Stimulated activated naive CD8-positive, alpha-beta T cell treated with anti-CD3 and anti-CD28 coated beads, Interleukin-15, Interleukin-2, amounts not matched to agents 100 ng/mL and 50 ng/mL, for 24 hours (primary cell): Measurements from ENCODE around the gene ZMYND11.
A peak's percentile ranks its signal among the peaks of the same experiment; 100 is the strongest.

Source experiments
- H3K27ac Mint-ChIP-seq: one replicate; pipeline ENCODE4 v1.8.0; 2021; ENCODE audit warnings: mild to moderate bottlenecking, mixed read lengths
- H3K27me3 Mint-ChIP-seq: one replicate; pipeline ENCODE4 v1.8.0; 2021; ENCODE audit warnings: mixed read lengths
- H3K36me3 Mint-ChIP-seq: one replicate; pipeline ENCODE4 v1.8.0; 2021; ENCODE audit warnings: low read depth, mixed read lengths
- H3K4me1 Mint-ChIP-seq: one replicate; pipeline ENCODE4 v1.8.0; 2021; ENCODE audit warnings: low read depth, mixed read lengths
- H3K4me3 Mint-ChIP-seq: one replicate; pipeline ENCODE4 v1.8.0; 2021; ENCODE audit warnings: mild to moderate bottlenecking, mixed read lengths
- H3K9me3 Mint-ChIP-seq: one replicate; pipeline ENCODE4 v1.8.0; 2021; ENCODE audit warnings: mixed read lengths

ZMYND11 gene

DNA sequence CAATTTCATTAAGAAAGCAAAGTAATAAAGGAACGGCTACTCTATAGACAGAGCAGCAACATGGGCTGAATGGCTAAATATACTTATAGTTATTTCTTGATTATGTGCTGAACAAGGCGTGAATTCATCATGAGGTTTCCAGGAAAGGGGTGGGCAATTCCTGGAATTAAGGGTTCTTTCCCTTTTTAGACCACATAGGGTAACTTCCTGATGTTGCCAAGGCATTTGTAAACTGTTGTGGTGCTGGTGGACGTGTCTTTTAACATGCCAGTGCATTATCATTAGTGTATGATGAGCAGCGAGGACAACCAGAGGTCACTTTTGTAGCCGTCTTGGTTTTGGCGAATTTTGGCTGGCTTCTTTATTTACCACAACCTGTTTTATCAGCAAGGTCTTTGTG, 28.5 kb upstream of the ZMYND11 start:
- no peaks in the 10 kb centered on the region for H3K36me3 Mint-ChIP-seq
- H3K27me3 Mint-ChIP-seq = peaks cover 3% of the 10 kb centered on the region
- H3K27ac Mint-ChIP-seq = no peak overlapping the region
- H3K4me1 Mint-ChIP-seq = peaks cover 9% of the 10 kb centered on the region
- H3K9me3 Mint-ChIP-seq = no peaks in the 10 kb centered on the region
- H3K4me3 Mint-ChIP-seq = no peak overlapping the region

DNA sequence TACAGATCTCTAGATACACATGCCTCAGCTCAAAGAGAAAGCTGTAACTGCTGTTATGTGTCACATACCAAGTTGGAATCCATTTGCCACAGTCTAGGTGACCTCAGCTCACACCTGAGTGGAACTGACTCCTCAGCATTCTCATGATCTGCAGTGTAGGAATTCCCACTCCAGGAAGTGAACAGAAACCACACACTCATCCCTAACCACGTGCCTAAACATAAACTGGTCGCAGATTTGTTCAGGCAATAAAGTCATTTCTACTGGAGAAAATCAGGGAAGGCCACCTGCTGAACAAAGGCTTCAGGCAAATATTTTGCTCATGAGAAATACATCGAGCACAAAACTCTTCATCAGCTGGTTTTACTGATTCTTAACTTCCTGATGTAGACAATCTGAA, 23.0 kb upstream of the ZMYND11 start:
- Mint-ChIP-seq H3K27ac (no peak overlapping the region), H3K4me1 (no peaks in the 10 kb centered on the region), H3K27me3 (peaks cover 19% of the 10 kb centered on the region), H3K4me3 (no peak overlapping the region), H3K36me3 (no peaks in the 10 kb centered on the region), H3K9me3 (no peaks in the 10 kb centered on the region)

DNA sequence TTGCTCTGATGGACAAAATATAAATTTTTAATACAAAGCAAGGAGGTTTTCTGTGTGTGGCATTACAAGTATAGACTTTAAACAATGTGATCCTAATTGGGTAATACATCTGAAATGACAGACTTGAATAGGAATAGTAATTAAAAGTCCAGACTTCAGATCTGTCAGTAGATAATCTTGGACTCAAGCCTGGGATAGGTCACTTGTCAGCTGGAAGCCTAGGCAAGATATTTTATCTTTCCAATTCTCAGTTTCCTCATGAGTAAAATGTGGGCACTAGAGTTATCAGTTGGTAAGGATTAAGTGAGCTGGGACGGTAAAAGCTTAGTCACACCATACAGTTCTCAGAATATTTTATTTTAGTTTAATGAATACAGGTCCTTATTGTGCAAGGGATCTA, 10.4 kb upstream of the ZMYND11 start:
- H3K9me3 Mint-ChIP-seq = no peaks in the 10 kb centered on the region
- H3K4me1 Mint-ChIP-seq = peaks cover 14% of the 10 kb centered on the region
- no peaks in the 10 kb centered on the region for H3K36me3 Mint-ChIP-seq
- H3K27me3 Mint-ChIP-seq = peaks cover 43% of the 10 kb centered on the region
- H3K4me3 Mint-ChIP-seq = no peak overlapping the region
- no peak overlapping the region for H3K27ac Mint-ChIP-seq

GRCh38 chr10:127612-128432, 7.4 kb upstream of the ZMYND11 start:
- peak overlapping the region; percentile 80 for H3K4me3 Mint-ChIP-seq
- peak overlapping the region; percentile 72 for H3K27ac Mint-ChIP-seq
- H3K9me3 Mint-ChIP-seq = no peaks in the 10 kb centered on the region
- H3K36me3 Mint-ChIP-seq = no peaks in the 10 kb centered on the region
- H3K4me1 Mint-ChIP-seq = peaks cover 17% of the 10 kb centered on the region
- peaks cover 20% of the 10 kb centered on the region for H3K27me3 Mint-ChIP-seq

- Mint-ChIP-seq H3K27me3 (peaks cover 7% of the 10 kb centered on the region), H3K4me1 (peaks cover 34% of the 10 kb centered on the region), H3K27ac (peak overlapping the region; percentile 18), H3K36me3 (no peaks in the 10 kb centered on the region), H3K4me3 (no peak overlapping the region), H3K9me3 (no peaks in the 10 kb centered on the region)
Measured at GRCh38 chr10:129810-130209, 5.4 kb upstream of the ZMYND11 start.

GRCh38 chr10:132946-133898, 2.0 kb upstream of the ZMYND11 start:
- Mint-ChIP-seq H3K4me1 (peaks cover 34% of the 10 kb centered on the region), H3K27me3 (no peaks in the 10 kb centered on the region), H3K27ac (peak overlapping the region; percentile 94), H3K36me3 (no peaks in the 10 kb centered on the region), H3K9me3 (no peaks in the 10 kb centered on the region), H3K4me3 (peak overlapping the region; percentile 91)

- H3K27me3 Mint-ChIP-seq = no peaks in the 10 kb centered on the region
- no peaks in the 10 kb centered on the region for H3K9me3 Mint-ChIP-seq
- H3K36me3 Mint-ChIP-seq = no peaks in the 10 kb centered on the region
- H3K4me1 Mint-ChIP-seq = peaks cover 38% of the 10 kb centered on the region
- peak overlapping the region; percentile 91 for H3K4me3 Mint-ChIP-seq
- peak overlapping the region; percentile 94 for H3K27ac Mint-ChIP-seq
Measured at GRCh38 chr10:134247-135131, 766 bp upstream of the ZMYND11 start.

DNA sequence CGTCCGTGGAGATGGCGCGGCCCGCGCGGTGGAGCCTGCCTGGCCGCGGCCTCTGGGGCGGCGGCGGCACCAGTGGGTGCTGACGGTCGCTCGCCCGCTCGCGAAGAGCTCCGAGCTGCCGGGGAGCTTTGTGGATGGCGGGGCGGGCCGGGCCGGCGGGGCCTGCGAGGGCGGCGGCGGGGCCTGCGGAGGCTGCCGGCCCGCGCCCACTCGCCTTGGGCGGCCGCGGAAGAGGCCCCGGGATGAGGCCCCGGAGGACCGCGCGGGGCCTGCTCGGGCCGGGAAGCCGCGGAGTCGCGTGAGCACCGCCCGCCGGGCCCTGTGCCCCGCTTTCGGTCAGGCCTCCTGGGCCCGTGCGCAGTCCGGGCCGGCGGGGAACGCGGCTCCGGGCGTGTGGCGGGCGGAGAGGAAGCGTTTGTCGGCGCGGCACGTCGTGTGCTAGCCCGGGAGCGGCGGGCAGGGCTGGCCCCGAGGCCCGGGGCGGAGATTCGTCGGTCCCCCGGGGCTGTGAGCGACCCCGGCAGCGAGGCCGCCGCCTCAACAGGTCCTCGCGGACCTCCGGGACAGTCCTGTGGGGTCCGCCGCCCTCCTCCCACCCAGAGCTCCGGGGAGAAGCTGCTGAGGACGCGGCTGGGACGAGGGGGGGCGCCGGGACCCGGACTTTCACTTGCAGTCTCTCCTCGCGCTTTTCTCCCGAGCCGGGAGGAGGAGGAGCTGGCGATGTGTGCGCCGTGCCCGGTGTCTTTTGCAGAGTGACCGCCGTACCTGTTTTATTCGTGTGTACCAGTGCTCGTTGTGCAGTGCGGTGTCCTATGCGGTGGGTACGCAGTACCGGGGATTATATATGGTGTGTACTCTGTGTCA, 578 bp downstream of the ZMYND11 start:
- Mint-ChIP-seq H3K4me1 (peaks cover 44% of the 10 kb centered on the region), H3K27ac (peak overlapping the region; percentile 91), H3K27me3 (no peaks in the 10 kb centered on the region), H3K9me3 (no peaks in the 10 kb centered on the region), H3K4me3 (peak overlapping the region; percentile 91), H3K36me3 (no peaks in the 10 kb centered on the region)

DNA sequence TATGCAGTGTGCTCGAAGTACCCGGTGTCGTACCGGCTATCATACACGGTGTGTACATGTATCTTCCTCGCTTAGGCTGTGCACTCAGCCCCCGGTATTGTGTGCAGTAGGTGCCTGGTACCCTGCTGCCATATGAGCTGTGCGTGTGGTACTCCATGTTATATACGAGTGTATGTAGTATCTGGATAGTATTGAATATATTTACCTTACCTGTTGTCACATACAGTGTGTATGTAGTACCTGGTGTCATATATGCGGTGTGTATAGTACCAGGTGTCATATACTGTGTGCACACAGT, 1.2 kb downstream of the ZMYND11 start:
- H3K9me3 Mint-ChIP-seq = no peaks in the 10 kb centered on the region
- peak overlapping the region; percentile 91 for H3K4me3 Mint-ChIP-seq
- H3K4me1 Mint-ChIP-seq = peaks cover 45% of the 10 kb centered on the region
- no peaks in the 10 kb centered on the region for H3K36me3 Mint-ChIP-seq
- peak overlapping the region; percentile 91 for H3K27ac Mint-ChIP-seq
- no peaks in the 10 kb centered on the region for H3K27me3 Mint-ChIP-seq

GRCh38 chr10:137031-137430, 1.8 kb downstream of the ZMYND11 start:
- Mint-ChIP-seq H3K9me3 (no peaks in the 10 kb centered on the region), H3K27me3 (no peaks in the 10 kb centered on the region), H3K4me1 (peaks cover 51% of the 10 kb centered on the region), H3K4me3 (peak overlapping the region; percentile 91), H3K27ac (no peak overlapping the region), H3K36me3 (no peaks in the 10 kb centered on the region)

- H3K27ac Mint-ChIP-seq = no peak overlapping the region
- no peaks in the 10 kb centered on the region for H3K27me3 Mint-ChIP-seq
- H3K4me1 Mint-ChIP-seq = peaks cover 56% of the 10 kb centered on the region
- H3K36me3 Mint-ChIP-seq = no peaks in the 10 kb centered on the region
- H3K9me3 Mint-ChIP-seq = no peaks in the 10 kb centered on the region
- no peak overlapping the region for H3K4me3 Mint-ChIP-seq
Measured at GRCh38 chr10:137606-138005, 2.4 kb downstream of the ZMYND11 start.

GRCh38 chr10:142371-142770, 7.1 kb downstream of the ZMYND11 start:
- Mint-ChIP-seq H3K27me3 (no peaks in the 10 kb centered on the region), H3K4me3 (no peak overlapping the region), H3K4me1 (peaks cover 63% of the 10 kb centered on the region), H3K9me3 (no peaks in the 10 kb centered on the region), H3K27ac (no peak overlapping the region), H3K36me3 (peaks cover 9% of the 10 kb centered on the region)

GRCh38 chr10:152915-153314, 17.7 kb downstream of the ZMYND11 start:
- Mint-ChIP-seq H3K4me3 (no peak overlapping the region), H3K27ac (no peak overlapping the region), H3K9me3 (no peaks in the 10 kb centered on the region), H3K36me3 (peaks cover 26% of the 10 kb centered on the region), H3K27me3 (no peaks in the 10 kb centered on the region), H3K4me1 (peaks cover 9% of the 10 kb centered on the region)

GRCh38 chr10:154348-154747, 19.1 kb downstream of the ZMYND11 start:
- Mint-ChIP-seq H3K27ac (no peak overlapping the region), H3K4me3 (no peak overlapping the region), H3K36me3 (peaks cover 22% of the 10 kb centered on the region), H3K4me1 (peaks cover 14% of the 10 kb centered on the region), H3K27me3 (no peaks in the 10 kb centered on the region), H3K9me3 (no peaks in the 10 kb centered on the region)
